Ovary (tissue), 9 donors: ENCODE results near the gene GLYR1. TPM values are rescaled to one million over a fixed set of nuclear protein-coding genes. Genes with fewer than 3 reads are reported as not detected.
A peak's percentile ranks its signal among the peaks of the same experiment; 100 is the strongest.

Source experiments
- DNase-seq, 5 donors: peaks; one replicate each; pipeline ENCODE4 v3.0.0-alpha.2; 2019 to 2020
- H3K27ac ChIP-seq, 2 donors: fragments of 200-600 bp; one replicate each; pipeline versions ENCODE4 v1.5.1 to v1.8.0; 2019 to 2022
- H3K27me3 ChIP-seq: fragments of 200-600 bp; one replicate; pipeline ENCODE4 v1.8.0; 2022
- H3K36me3 ChIP-seq: fragments of 200-600 bp; sonication (generic); one replicate; pipeline ENCODE4 v1.5.1; 2019
- H3K4me1 ChIP-seq: one replicate; pipeline ENCODE4 v1.8.1; 2013; ENCODE audit warnings: mild to moderate bottlenecking, moderate library complexity; ENCODE audit not compliant: insufficient read depth
- H3K4me3 ChIP-seq: fragments of 200-600 bp; sonication (generic); one replicate; pipeline ENCODE4 v1.5.1; 2017
- H3K9me3 ChIP-seq, 2 donors: fragments of 200-600 bp in 1 of 2; sonication (generic) in 1 of 2; one replicate each; pipeline versions ENCODE4 v1.5.1 to v1.8.1; 2013 to 2019; ENCODE audit warnings: mild to moderate bottlenecking in 1 of 2, moderate library complexity in 1 of 2
- CTCF ChIP-seq, 3 donors: fragments of 450-650 bp in 2 of 3; fragments of 200-600 bp in 1 of 3; IDR thresholded peaks; one replicate each; pipeline versions ENCODE4 v1.5.1 to v1.8.0; 2016 to 2022; ENCODE audit warnings: antibody characterized with exemption in 3 of 3, mild to moderate bottlenecking in 1 of 3
- EP300 ChIP-seq: sonication (generic); formaldehyde crosslinking; IDR thresholded peaks from one replicate; pipeline ENCODE4 v1.6.1; 2017; ENCODE audit warnings: antibody characterized with exemption
- POLR2A ChIP-seq: fragments of 450-650 bp; IDR thresholded peaks from one replicate; pipeline ENCODE4 v1.6.1; 2017; ENCODE audit warnings: antibody characterized with exemption, mild to moderate bottlenecking, moderate library complexity
- WGBS, 3 donors: extraction: QIAGEN DNeasy Blood & Tissue Kit in 1 of 3; methylation state at CpG; one replicate each; pipeline versions ENCODE4 v1.1.5 to v1.1.7; 2013 to 2017; 5-methylcytosine and 5-hydroxymethylcytosine counted together
- intact Hi-C, 4 donors: fragments of 100-400 bp; cut with DNase I; formaldehyde crosslinking; loops; one replicate each; pipeline versions ENCODE4 v1.11.0 to v1.15.1; 2022 to 2023
- polyA plus RNA-seq, 2 donors: library from polyadenylated mRNA; stranded (reverse); fragments of 200-250 nt in 1 of 2; fragments of 350-450 nt in 1 of 2; fragmentation: Illumina TruSeq in 1 of 2; extraction: RNeasy Lipid Tissue Mini Kit (QIAGEN cat#74804) in 1 of 2; gene quantifications; one replicate each; pipeline ENCODE4 v1.2.3, GENCODE V29; 2013 to 2014
- total RNA-seq, 7 donors: library from RNA; depleted of rRNA in 2 of 7; stranded (reverse); fragments of >200 nt in 2 of 7; fragmentation: NEBNext Ultra II Directional in 3 of 7; extraction: Animal tissue kit (Norgen Biotek cat#: 25700) in 3 of 7; gene quantifications; one replicate each; pipeline versions ENCODE4 v1.1.0 to v1.2.4, GENCODE V29; 2016 to 2023
- donor health status: DM: no; HTN: no; CAD: no; lungs with moderate emphysema.
- donor health status: DM: no; HTN: no; CAD: no.
- donor health status: Bipolar disorder and iron deficiency.
- donor health status: DM: yes; HTN: yes; CAD: no.
- donor health status: DM: no; HTN: no; CAD: no.
- donor health status: DM: yes; HTN: yes; CAD: no.

The GLYR1 gene
- total and polyA plus RNA-seq, 9 donors = 30.3 to 79.5 (median 69.7) TPM

GRCh38 chr16:4876646-4877379 lies 29.7 kb upstream of the GLYR1 start:
- H3K4me3 ChIP-seq = no peak overlapping the region
- H3K27ac ChIP-seq = no peak overlapping the region
- no peak for TF ChIP-seq EP300
- TF ChIP-seq POLR2A = no peak
- TF ChIP-seq CTCF (IDR thresholded peaks at IDR 0.05) = no peak
- H3K36me3 ChIP-seq = no peaks in the 10 kb centered on the region
- no peaks in the 10 kb centered on the region for H3K9me3 ChIP-seq
- peak in 1 of 5 donors; percentile 34 for DNase-seq
- no peaks in the 10 kb centered on the region for H3K27me3 ChIP-seq
- peaks cover 2% of the 10 kb centered on the region for H3K4me1 ChIP-seq
- intact Hi-C loops = no loop called here
- 85 to 90% (median 88%) methylated on average over 11 of the region's 11 CpGs for WGBS, 3 donors

DNA sequence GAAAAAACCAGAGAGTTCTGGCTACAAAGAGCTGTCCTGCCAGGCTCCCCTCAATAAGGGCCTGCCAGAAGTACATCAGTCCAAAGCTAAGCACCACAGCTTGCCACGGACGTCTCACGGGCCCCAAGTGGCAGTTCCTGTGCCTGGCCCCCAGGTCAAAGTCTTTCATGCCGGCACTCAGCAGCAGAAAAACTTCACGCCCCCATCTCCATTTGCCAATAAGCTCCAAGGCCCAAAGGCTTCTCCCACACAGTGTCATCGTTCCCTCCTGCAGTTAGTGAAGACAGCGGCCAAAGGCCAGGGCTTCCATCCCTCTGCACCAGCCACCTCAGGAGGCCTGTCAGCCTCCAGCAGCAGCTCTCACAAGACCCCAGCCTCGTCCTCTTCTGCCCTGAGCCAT lies 27.6 kb upstream of the GLYR1 start:
- Histone ChIP-seq H3K27me3 (no peaks in the 10 kb centered on the region), H3K4me3 (no peak overlapping the region), H3K36me3 (no peaks in the 10 kb centered on the region), H3K4me1 (no peaks in the 10 kb centered on the region), H3K27ac (no peak overlapping the region), H3K9me3 (no peaks in the 10 kb centered on the region)
- TF ChIP-seq POLR2A (no peak), EP300 (no peak), CTCF (IDR thresholded peaks at IDR 0.05) (no peak)
- WGBS, 3 donors = 73 to 90% (median 77%) methylated on average over 8 of the region's 8 CpGs
- intact Hi-C loops = no loop called here
- peak in 1 of 5 donors; percentile 21 for DNase-seq

DNA sequence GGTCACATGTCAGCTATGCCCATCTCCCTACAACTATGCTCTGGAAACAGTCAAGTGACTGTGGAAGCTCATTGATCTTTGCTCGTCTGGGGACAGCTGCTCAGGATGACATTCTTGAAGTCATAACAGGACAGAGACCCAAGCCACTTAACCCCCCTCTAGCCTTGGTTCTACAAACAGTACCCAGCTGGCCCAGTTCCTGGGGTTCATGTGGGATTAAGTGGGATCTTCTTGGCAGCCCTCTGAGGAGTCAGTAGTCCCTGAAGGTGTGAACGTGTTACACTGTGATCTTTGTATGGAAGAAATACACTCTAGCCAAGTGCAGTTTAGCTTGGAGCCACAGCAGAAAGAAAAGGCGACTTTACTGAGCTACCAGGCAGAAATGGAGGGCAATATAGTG lies 26.0 kb upstream of the GLYR1 start:
- Histone ChIP-seq H3K9me3 (no peaks in the 10 kb centered on the region), H3K27me3 (no peaks in the 10 kb centered on the region), H3K27ac (no peak overlapping the region), H3K4me1 (no peaks in the 10 kb centered on the region), H3K4me3 (no peak overlapping the region), H3K36me3 (no peaks in the 10 kb centered on the region)
- DNase-seq = no peak
- WGBS, 3 donors = 75 to 83% (median 80%) methylated on average over 3 of the region's 3 CpGs
- intact Hi-C loops = no loop called here
- no peak for TF ChIP-seq EP300
- no peak for TF ChIP-seq CTCF (IDR thresholded peaks at IDR 0.05)
- no peak for TF ChIP-seq POLR2A

- H3K27ac ChIP-seq = no peak overlapping the region
These were observed 24.0 kb upstream of the GLYR1 start for GRCh38 chr16:4871071-4871470.

More at GRCh38 chr16:4871071-4871470, 24.0 kb upstream of the GLYR1 start:
- no peaks in the 10 kb centered on the region for H3K27me3 ChIP-seq
- no peaks in the 10 kb centered on the region for H3K36me3 ChIP-seq
- no peak overlapping the region for H3K4me3 ChIP-seq
- no peaks in the 10 kb centered on the region for H3K4me1 ChIP-seq
- no peaks in the 10 kb centered on the region for H3K9me3 ChIP-seq
- no peak for DNase-seq
- 75 to 80% (median 79%) methylated on average over 4 of the region's 4 CpGs for WGBS, 3 donors
- TF ChIP-seq EP300 (no peak), POLR2A (no peak), CTCF (IDR thresholded peaks at IDR 0.05) (no peak)
- intact Hi-C loops = no loop called here
